GM23338 (cell line): Measurements from ENCODE around the gene KRT2. TPM values are rescaled to one million over a fixed set of nuclear protein-coding genes. Genes with fewer than 3 reads are reported as not detected.

Source experiments
- ATAC-seq: fragments of 200-7000 bp; cut with Tn5 transposase; 3 replicates; pipeline ENCODE4 v1.9.1; 2020
- DNase-seq: peaks from one replicate; pipeline ENCODE4 v3.0.0-alpha.2; 2015; ENCODE audit warnings: low spot score
- H2AFZ ChIP-seq: fragments of 200-600 bp; sonication (generic); 2 replicates; pipeline ENCODE4 v1.8.0; 2016; ENCODE audit warnings: antibody characterized with exemption, mild to moderate bottlenecking, moderate library complexity
- H3F3A ChIP-seq: fragments of 200-600 bp; sonication (generic); replicated peaks from 2 replicates; pipeline ENCODE4 v1.8.0; 2017; ENCODE audit warnings: antibody characterized with exemption, mixed run types, low read depth
- H3K27ac ChIP-seq: fragments of 200-600 bp; sonication (generic); 2 replicates; pipeline ENCODE4 v1.6.1; 2016; ENCODE audit warnings: low read depth
- H3K27me3 ChIP-seq: fragments of 200-600 bp; sonication (generic); 2 replicates; pipeline ENCODE4 v1.8.0; 2016; ENCODE audit warnings: mild to moderate bottlenecking, mixed run types, moderate library complexity; ENCODE audit not compliant: insufficient read depth
- H3K36me3 ChIP-seq: fragments of 200-600 bp; sonication (generic); 2 replicates; pipeline ENCODE4 v1.8.0; 2016; ENCODE audit warnings: mild to moderate bottlenecking; ENCODE audit not compliant: insufficient read depth
- H3K4me1 ChIP-seq: fragments of 200-600 bp; sonication (generic); 2 replicates; pipeline ENCODE4 v1.8.0; 2016; ENCODE audit warnings: mild to moderate bottlenecking, moderate library complexity; ENCODE audit not compliant: insufficient read depth
- H3K4me2 ChIP-seq: fragments of 200-600 bp; sonication (generic); 2 replicates; pipeline ENCODE4 v1.7.1; 2017; ENCODE audit warnings: mixed run types
- H3K4me3 ChIP-seq: fragments of 200-600 bp; sonication (generic); 2 replicates; pipeline ENCODE4 v1.6.1; 2016; ENCODE audit warnings: mixed run types
- H3K79me2 ChIP-seq: fragments of 200-600 bp; sonication (generic); replicated peaks from 2 replicates; pipeline ENCODE4 v1.8.0; 2017; ENCODE audit warnings: mild to moderate bottlenecking; ENCODE audit not compliant: insufficient read depth
- H3K9me2 ChIP-seq: fragments of 200-600 bp; sonication (generic); 2 replicates; pipeline ENCODE4 v1.8.0; 2017; ENCODE audit not compliant: insufficient read depth
- H4K20me1 ChIP-seq: fragments of 200-600 bp; sonication (generic); replicated peaks from 2 replicates; pipeline ENCODE4 v1.8.0; 2017; ENCODE audit warnings: mild to moderate bottlenecking; ENCODE audit not compliant: insufficient read depth
- H3K27ac Mint-ChIP-seq: 2 replicates; pipeline ENCODE4 v1.8.0; 2020; ENCODE audit warnings: inconsistent platforms, mild to moderate bottlenecking, moderate library complexity, mixed read lengths
- H3K27me3 Mint-ChIP-seq: 3 replicates; pipeline ENCODE4 v1.8.0; 2022; ENCODE audit warnings: low read depth, mild to moderate bottlenecking, moderate library complexity, mixed read lengths, inconsistent platforms; ENCODE audit not compliant: insufficient read depth, poor library complexity
- H3K36me3 Mint-ChIP-seq: 3 replicates; pipeline ENCODE4 v1.8.0; 2021; ENCODE audit warnings: low read depth, mild to moderate bottlenecking, inconsistent platforms, moderate library complexity, mixed read lengths
- H3K4me1 Mint-ChIP-seq: 3 replicates; pipeline ENCODE4 v1.8.0; 2020; ENCODE audit warnings: mild to moderate bottlenecking, inconsistent platforms, mixed read lengths
- H3K4me3 Mint-ChIP-seq: 3 replicates; pipeline ENCODE4 v1.8.0; 2021; ENCODE audit warnings: moderate library complexity, mild to moderate bottlenecking, inconsistent platforms, mixed read lengths
- H3K9me3 Mint-ChIP-seq: 3 replicates; pipeline ENCODE4 v1.8.0; 2020; ENCODE audit warnings: moderate library complexity, mild to moderate bottlenecking, inconsistent platforms, mixed read lengths
- CREB1 ChIP-seq: fragments of 250-450 bp; sonication (Bioruptor Pico); IDR thresholded peaks from 2 replicates; pipeline ENCODE4 v1.5.0; 2020; ENCODE audit warnings: low read depth, mild to moderate bottlenecking, moderate library complexity
- EZH2 ChIP-seq: fragments of 200-600 bp; sonication (generic); IDR thresholded peaks from one replicate; pipeline ENCODE4 v1.8.0; 2017; ENCODE audit warnings: antibody characterized with exemption, mild to moderate bottlenecking, low read depth; ENCODE audit not compliant: unreplicated experiment
- EZH2phosphoT487 ChIP-seq: fragments of 200-600 bp; sonication (generic); IDR thresholded peaks from one replicate; pipeline ENCODE4 v1.8.1; 2018; ENCODE audit warnings: antibody characterized with exemption; ENCODE audit not compliant: unreplicated experiment
- JUNB ChIP-seq: IDR thresholded peaks from one replicate; pipeline ENCODE4 v1.6.1; 2016; ENCODE audit warnings: antibody characterized with exemption; ENCODE audit not compliant: unreplicated experiment
- POLR2AphosphoS5 ChIP-seq: IDR thresholded peaks from 2 replicates; pipeline ENCODE4 v1.6.1; 2016; ENCODE audit warnings: antibody characterized with exemption, low read depth
- ZNF114 ChIP-seq: fragments of 250-450 bp; sonication (Bioruptor Pico); IDR thresholded peaks from 2 replicates; pipeline ENCODE4 v1.5.0; 2020; ENCODE audit warnings: mild to moderate bottlenecking, moderate library complexity
- ZNF331 ChIP-seq: fragments of 250-450 bp; sonication (Bioruptor Pico); IDR thresholded peaks from 2 replicates; pipeline ENCODE4 v1.5.0; 2020; ENCODE audit warnings: low read depth, mild to moderate bottlenecking, moderate library complexity
- polyA plus RNA-seq: library from polyadenylated mRNA; unstranded; fragments of >200 nt; fragmentation: Nextera tagmentation; extraction: Ambion mirVana; gene quantifications from 2 replicates; pipeline ENCODE4 v1.2.1, GENCODE V29; 2016
- total RNA-seq: library from RNA; depleted of rRNA; stranded (reverse); fragments of >200 nt; shearing (Covaris generic); gene quantifications from 2 replicates; pipeline ENCODE4 v1.2.3, GENCODE V29; 2014
- TF ChIP-seq, protein P1 (sequence below): fragments of 250-450 bp; sonication (Bioruptor Pico); IDR thresholded peaks from 2 replicates; pipeline ENCODE4 v1.5.0; 2020; ENCODE audit warnings: mild to moderate bottlenecking, moderate library complexity

The KRT2 gene
- total and polyA plus RNA-seq, 2 experiments from 2014 or later = not detected

DNA sequence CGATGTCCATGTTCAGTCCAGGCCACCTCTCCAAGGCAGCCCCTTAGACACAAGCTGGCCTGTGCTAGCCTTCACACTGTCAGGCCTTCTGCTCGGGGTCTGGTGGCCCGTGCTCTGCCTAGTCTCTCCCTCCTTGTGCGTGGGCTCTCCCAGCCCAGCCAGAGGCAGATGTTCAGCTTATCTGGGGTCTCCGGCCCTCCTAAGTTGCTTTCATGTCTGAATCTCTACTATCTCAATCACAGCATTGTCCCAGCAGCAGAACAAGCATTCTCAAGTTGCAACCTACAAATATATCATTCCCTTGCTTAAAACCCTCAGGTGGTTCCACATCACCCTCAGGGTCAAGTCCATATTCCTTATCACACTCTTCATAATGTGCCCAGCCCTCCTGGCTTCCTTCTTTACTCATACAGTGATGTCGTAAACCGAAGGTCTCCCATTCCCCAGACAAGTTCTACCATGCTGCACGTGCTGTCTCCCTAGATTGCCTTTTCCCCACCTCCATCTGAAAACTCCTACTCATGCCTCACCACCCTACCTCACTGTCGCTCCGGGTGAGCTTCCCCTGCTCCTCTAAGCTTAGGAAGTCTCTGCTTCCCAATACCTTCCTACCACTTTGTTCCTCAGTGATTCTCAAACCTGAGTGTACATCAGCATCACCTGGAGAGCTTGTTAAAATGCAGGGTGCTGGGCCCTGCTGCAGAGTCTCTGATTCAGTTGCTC lies 35.2 kb downstream of the KRT2 start (continued):
- TF ChIP-seq, protein P1, sequence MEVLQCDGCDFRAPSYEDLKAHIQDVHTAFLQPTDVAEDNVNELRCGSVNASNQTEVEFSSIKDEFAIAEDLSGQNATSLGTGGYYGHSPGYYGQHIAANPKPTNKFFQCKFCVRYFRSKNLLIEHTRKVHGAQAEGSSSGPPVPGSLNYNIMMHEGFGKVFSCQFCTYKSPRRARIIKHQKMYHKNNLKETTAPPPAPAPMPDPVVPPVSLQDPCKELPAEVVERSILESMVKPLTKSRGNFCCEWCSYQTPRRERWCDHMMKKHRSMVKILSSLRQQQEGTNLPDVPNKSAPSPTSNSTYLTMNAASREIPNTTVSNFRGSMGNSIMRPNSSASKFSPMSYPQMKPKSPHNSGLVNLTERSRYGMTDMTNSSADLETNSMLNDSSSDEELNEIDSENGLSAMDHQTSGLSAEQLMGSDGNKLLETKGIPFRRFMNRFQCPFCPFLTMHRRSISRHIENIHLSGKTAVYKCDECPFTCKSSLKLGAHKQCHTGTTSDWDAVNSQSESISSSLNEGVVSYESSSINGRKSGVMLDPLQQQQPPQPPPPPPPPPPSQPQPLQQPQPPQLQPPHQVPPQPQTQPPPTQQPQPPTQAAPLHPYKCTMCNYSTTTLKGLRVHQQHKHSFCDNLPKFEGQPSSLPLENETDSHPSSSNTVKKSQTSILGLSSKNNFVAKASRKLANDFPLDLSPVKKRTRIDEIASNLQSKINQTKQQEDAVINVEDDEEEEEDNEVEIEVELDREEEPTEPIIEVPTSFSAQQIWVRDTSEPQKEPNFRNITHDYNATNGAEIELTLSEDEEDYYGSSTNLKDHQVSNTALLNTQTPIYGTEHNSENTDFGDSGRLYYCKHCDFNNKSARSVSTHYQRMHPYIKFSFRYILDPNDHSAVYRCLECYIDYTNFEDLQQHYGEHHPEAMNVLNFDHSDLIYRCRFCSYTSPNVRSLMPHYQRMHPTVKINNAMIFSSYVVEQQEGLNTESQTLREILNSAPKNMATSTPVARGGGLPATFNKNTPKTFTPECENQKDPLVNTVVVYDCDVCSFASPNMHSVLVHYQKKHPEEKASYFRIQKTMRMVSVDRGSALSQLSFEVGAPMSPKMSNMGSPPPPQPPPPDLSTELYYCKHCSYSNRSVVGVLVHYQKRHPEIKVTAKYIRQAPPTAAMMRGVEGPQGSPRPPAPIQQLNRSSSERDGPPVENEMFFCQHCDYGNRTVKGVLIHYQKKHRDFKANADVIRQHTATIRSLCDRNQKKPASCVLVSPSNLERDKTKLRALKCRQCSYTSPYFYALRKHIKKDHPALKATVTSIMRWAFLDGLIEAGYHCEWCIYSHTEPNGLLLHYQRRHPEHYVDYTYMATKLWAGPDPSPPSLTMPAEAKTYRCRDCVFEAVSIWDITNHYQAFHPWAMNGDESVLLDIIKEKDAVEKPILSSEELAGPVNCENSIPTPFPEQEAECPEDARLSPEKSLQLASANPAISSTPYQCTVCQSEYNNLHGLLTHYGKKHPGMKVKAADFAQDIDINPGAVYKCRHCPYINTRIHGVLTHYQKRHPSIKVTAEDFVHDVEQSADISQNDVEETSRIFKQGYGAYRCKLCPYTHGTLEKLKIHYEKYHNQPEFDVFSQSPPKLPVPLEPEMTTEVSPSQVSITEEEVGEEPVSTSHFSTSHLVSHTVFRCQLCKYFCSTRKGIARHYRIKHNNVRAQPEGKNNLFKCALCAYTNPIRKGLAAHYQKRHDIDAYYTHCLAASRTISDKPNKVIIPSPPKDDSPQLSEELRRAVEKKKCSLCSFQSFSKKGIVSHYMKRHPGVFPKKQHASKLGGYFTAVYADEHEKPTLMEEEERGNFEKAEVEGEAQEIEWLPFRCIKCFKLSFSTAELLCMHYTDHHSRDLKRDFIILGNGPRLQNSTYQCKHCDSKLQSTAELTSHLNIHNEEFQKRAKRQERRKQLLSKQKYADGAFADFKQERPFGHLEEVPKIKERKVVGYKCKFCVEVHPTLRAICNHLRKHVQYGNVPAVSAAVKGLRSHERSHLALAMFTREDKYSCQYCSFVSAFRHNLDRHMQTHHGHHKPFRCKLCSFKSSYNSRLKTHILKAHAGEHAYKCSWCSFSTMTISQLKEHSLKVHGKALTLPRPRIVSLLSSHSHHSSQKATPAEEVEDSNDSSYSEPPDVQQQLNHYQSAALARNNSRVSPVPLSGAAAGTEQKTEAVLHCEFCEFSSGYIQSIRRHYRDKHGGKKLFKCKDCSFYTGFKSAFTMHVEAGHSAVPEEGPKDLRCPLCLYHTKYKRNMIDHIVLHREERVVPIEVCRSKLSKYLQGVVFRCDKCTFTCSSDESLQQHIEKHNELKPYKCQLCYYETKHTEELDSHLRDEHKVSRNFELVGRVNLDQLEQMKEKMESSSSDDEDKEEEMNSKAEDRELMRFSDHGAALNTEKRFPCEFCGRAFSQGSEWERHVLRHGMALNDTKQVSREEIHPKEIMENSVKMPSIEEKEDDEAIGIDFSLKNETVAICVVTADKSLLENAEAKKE = no peak
- TF ChIP-seq JUNB = no peak

DNA sequence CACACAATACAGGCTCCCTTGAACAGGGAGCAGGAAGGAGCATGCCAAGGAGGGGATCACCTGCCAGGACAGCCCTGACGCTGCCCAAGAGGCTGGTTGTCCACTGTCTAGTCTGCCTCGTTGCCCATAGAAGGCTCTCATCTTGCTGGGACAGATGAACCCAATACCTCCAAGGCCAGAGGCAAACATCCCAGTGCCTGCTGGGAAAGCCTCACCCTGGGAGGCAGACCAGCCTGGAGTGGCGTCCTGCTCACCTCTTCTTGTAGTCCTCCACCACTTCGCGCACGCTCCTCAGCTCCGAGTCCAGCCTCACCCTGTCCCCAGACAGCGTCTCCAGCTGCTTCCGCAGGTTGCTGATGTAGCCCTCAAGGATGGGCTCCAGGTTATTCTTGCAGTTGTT lies 36.1 kb downstream of the KRT2 start:
- Histone ChIP-seq H3K9me2 (no peaks in the 10 kb centered on the region), H3K4me2 (no peak overlapping the region), H3K27ac (no peak overlapping the region), H3K36me3 (no peaks in the 10 kb centered on the region), H3K79me2 (no peaks in the 10 kb centered on the region), H3K4me3 (no peak overlapping the region), H3K4me1 (no peaks in the 10 kb centered on the region), H3F3A (no peaks in the 10 kb centered on the region), H4K20me1 (no peaks in the 10 kb centered on the region), H2AFZ (no peak overlapping the region), H3K27me3 (no peaks in the 10 kb centered on the region)
- DNase-seq (no peak), ATAC-seq (no peak)
- Mint-ChIP-seq H3K4me1 (no peaks in the 10 kb centered on the region), H3K27ac (no peak overlapping the region), H3K9me3 (no peaks in the 10 kb centered on the region), H3K36me3 (no peaks in the 10 kb centered on the region), H3K4me3 (no peak overlapping the region), H3K27me3 (peaks cover 5% of the 10 kb centered on the region)
- TF ChIP-seq EZH2phosphoT487 (no peak), JUNB (no peak), EZH2 (no peak), POLR2AphosphoS5 (no peak), ZNF114 (no peak), ZNF331 (CRISPR knock-in tag) (no peak), CREB1 (CRISPR knock-in tag) (no peak)
- TF ChIP-seq, protein P1 = no peak
